Lung microvascular endothelial cell (primary cell): ENCODE measurements around the gene PC. TPM values are rescaled to one million over a fixed set of nuclear protein-coding genes. Genes with fewer than 3 reads are reported as not detected.
"Not testable (repeated sequence)": the region's sequence is repeated elsewhere in the genome, so short reads cannot be mapped to it uniquely, and the experiment has no call there.

Experiments
- DNase-seq, 2 donors: peaks; one replicate each; pipeline versions ENCODE4 v3.0.0 to v3.0.0-alpha.2; 2010; ENCODE audit warnings: low read depth in 2 of 2
- total RNA-seq: library from RNA; depleted of rRNA; stranded (reverse); fragments of >200 nt; gene quantifications from 2 replicates; pipeline ENCODE4 v1.2.1, GENCODE V29; 2014

The PC gene
- total RNA-seq, 1 donor from 2014 or later, result 10.5 TPM

GRCh38 chr11:66981976-66982578 is 23.9 kb upstream of the PC start:
- DNase-seq, result peak; percentile 71 to 91

- DNase-seq, result no peak
Measured at GRCh38 chr11:66979336-66979980, 21.3 kb upstream of the PC start.

GRCh38 chr11:66978717-66979116 is 20.5 kb upstream of the PC start:
- DNase-seq, result no peak

GRCh38 chr11:66978229-66978628 is 20.0 kb upstream of the PC start:
- no peak for DNase-seq

- DNase-seq, result no peak
Measured at GRCh38 chr11:66976925-66977324, 18.7 kb upstream of the PC start.

GRCh38 chr11:66976028-66976467 is 17.9 kb upstream of the PC start:
- DNase-seq, result peak; percentile 17 to 60

- no peak for DNase-seq
Measured at GRCh38 chr11:66975405-66976027, 17.3 kb upstream of the PC start.

GRCh38 chr11:66974724-66975404 is 16.7 kb upstream of the PC start, which contains the start of gene C11orf86:
TSS of gene C11orf86 (plus strand) at chr11:66975304. CDS start at chr11:66975363, 59 bp downstream.
- no peak for DNase-seq

GRCh38 chr11:66973956-66974580 is 15.9 kb upstream of the PC start:
- no peak for DNase-seq

- DNase-seq, result no peak
Measured at GRCh38 chr11:66971488-66971887, 13.3 kb upstream of the PC start.

- peak in 1 of 2 donors; percentile 95 for DNase-seq
Measured at GRCh38 chr11:66970807-66971442, 12.7 kb upstream of the PC start.

- DNase-seq, result no peak
Measured at GRCh38 chr11:66970371-66970806, 12.2 kb upstream of the PC start.

- no peak for DNase-seq
Measured at GRCh38 chr11:66969584-66970225, 11.5 kb upstream of the PC start.

- peak; percentile 59 to 81 for DNase-seq
Measured at GRCh38 chr11:66967670-66968425, 9.7 kb upstream of the PC start.

- no peak for DNase-seq
Measured at GRCh38 chr11:66966351-66966750, 8.2 kb upstream of the PC start.

GRCh38 chr11:66964495-66964894 is 6.3 kb upstream of the PC start:
- no peak for DNase-seq

GRCh38 chr11:66962801-66963200 is 4.6 kb upstream of the PC start:
- DNase-seq, result no peak

- no peak for DNase-seq
Measured at GRCh38 chr11:66962247-66962646, 4.1 kb upstream of the PC start.

- DNase-seq, result not testable (repeated sequence)
Measured at GRCh38 chr11:66961691-66962213, 3.6 kb upstream of the PC start.

GRCh38 chr11:66958956-66959274 is 732 bp upstream of the PC start:
- no peak for DNase-seq
